ENCODE data around the gene ARHGEF12.

ARHGEF12 gene

GRCh38 chr11:120365512-120365911 is 29.3 kb downstream of the ARHGEF12 start:
- TF ChIP-seq CTCF (IDR thresholded peaks at IDR 0.05; ENCODE audit: low read depth, low read length, missing control alignments), result no peak
- no peak for DNase-seq (ENCODE audit: low read depth)
- no peak overlapping the region for H3K4me3 ChIP-seq (ENCODE audit: low read depth, low read length)

DNA sequence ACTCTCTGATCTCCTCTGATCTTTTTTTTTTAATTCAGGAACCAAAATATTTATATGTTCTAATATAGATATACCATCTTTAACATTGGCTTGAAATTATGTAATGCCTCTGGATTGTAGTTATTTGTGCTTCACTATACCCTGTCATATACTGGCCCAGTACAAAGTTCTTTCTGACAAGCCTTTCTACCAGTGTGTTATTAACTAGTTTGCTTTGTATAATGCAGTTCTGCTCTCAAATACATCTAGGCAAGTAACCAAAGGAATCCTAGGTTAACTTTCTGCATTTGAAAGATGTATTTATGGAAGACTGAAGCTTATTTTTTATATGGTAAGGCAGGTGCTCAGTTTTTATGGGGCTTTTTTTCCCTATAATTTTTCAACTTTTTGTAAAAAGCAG is 36.1 kb downstream of the ARHGEF12 start:
- no peak overlapping the region for H3K4me3 ChIP-seq (ENCODE audit: low read depth, low read length)
- TF ChIP-seq CTCF (IDR thresholded peaks at IDR 0.05; ENCODE audit: low read depth, low read length, missing control alignments), result no peak
- no peak for DNase-seq (ENCODE audit: low read depth)

DNA sequence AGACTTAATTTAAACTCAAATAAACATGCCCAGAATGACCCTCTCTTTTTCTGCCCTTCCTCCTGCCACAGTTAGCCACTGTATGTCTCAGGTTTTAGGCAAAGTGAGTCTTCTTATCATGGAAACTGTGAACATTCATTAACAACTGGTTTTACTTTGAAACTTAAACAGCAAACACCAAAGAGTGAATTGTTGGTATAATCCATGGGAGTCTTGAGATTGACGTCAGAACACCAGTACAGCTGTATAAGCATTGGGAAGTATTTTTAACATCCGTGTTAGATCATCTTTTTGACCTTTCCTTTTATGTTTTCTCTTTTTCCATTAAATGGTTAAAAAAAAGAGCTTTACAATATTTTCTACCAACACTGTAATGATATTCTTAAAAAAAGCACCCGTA is 38.9 kb downstream of the ARHGEF12 start:
- no peak for DNase-seq (ENCODE audit: low read depth)
- TF ChIP-seq CTCF (IDR thresholded peaks at IDR 0.05; ENCODE audit: low read depth, low read length, missing control alignments), result no peak

GRCh38 chr11:120376547-120377182 is 40.5 kb downstream of the ARHGEF12 start:
- no peak for TF ChIP-seq CTCF (IDR thresholded peaks at IDR 0.05; ENCODE audit: low read depth, low read length, missing control alignments)
- no peak overlapping the region for H3K4me3 ChIP-seq (ENCODE audit: low read depth, low read length)
- no peak for DNase-seq (ENCODE audit: low read depth)

More for the DNA sequence above, 38.9 kb downstream of the ARHGEF12 start:
- no peak overlapping the region for H3K4me3 ChIP-seq (ENCODE audit: low read depth, low read length)

- no peak for TF ChIP-seq CTCF (IDR thresholded peaks at IDR 0.05; ENCODE audit: low read depth, low read length, missing control alignments)
- H3K4me3 ChIP-seq (ENCODE audit: low read depth, low read length), result no peak overlapping the region
- DNase-seq (ENCODE audit: low read depth), result no peak
Measured at GRCh38 chr11:120378474-120378873, 42.3 kb downstream of the ARHGEF12 start.

DNA sequence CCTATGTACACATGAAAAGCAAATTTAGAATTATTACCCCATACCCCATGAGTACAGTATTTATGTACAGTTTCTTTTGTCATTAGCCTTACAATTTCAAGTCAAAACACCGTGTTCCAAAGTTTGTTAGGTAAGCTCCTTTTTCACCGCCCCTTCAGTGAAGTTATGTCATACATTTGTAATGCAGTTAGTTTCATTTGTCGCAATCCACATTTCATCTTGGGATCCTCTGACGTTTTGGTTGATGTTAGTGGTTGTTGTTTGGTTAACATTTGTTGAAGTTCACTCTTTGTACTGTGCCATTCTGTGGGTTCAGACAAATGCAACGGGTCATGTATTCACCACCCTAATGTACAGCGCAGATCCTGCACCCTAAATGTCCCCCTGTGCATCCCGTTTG is 45.2 kb downstream of the ARHGEF12 start:
- TF ChIP-seq CTCF (IDR thresholded peaks at IDR 0.05; ENCODE audit: low read depth, low read length, missing control alignments), result no peak
- no peak for DNase-seq (ENCODE audit: low read depth)
- H3K4me3 ChIP-seq (ENCODE audit: low read depth, low read length), result no peak overlapping the region

DNA sequence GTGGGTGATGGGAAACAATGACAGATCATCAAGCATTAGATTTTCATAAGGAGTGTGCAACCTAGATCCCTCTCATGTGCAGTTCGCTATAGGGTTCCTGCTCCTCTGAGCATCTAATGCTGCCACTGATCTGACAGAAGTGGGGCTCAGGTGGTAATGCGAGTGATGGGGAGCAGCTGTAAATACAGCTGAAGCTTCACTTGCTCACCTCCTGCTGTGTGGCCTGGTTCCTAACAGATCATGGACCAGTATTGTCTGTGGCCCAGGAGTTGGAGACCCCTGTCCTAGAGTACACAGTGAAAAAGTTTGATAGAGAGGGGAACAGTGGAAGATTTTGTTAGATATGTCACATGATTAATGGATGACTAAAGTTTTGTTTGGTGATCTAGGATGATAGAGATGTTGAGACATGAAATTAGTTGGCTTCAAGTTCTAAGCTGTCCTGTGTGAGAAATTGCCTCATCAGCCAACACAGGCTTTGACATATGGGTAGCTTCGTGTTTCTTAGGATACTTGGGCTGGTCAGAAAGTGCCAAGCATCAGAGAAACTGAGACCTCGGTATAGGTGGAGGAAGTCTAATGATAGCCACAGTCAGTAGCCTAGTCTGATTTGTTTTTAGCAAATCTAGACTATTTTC is 47.4 kb downstream of the ARHGEF12 start:
- no peak for DNase-seq (ENCODE audit: low read depth)
- TF ChIP-seq CTCF (IDR thresholded peaks at IDR 0.05; ENCODE audit: low read depth, low read length, missing control alignments), result no peak
- no peak overlapping the region for H3K4me3 ChIP-seq (ENCODE audit: low read depth, low read length)
